Germinal center (tissue), 1 donor: ENCODE results near the gene KRTAP3-1.

Source experiments
- DNase-seq: peaks from one replicate; pipeline ENCODE4 v3.0.0; 2012; ENCODE audit warnings: mixed read lengths, low spot score

The KRTAP3-1 gene

DNA sequence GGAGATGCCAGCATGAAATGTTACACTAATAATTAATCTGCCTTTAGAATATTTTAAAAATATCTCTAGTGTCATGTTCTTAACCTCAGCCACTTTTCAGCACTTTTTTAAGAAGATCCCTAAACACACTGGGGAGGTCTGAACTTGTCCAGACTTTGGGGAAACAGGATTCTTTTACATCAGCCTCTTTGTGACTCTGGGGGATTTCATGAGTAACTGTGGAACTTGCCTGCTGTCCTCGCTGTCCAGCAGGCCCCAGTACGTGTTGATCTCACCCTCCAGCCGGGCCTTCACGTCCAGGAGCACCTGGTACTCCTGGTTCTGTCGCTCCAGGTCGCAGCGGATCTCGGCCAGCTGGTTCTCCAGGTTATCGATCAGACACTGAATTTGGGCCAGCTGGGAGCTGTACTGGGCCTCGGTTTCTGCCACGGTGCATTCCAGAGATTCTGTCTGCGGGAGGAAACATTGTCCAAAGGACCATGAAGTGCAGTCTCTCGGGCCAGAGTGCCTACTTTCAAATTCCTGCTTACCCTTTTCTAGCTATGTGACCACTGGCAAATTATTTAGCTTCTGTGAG, 30.3 kb downstream of the KRTAP3-1 start:
- no peak for DNase-seq

DNA sequence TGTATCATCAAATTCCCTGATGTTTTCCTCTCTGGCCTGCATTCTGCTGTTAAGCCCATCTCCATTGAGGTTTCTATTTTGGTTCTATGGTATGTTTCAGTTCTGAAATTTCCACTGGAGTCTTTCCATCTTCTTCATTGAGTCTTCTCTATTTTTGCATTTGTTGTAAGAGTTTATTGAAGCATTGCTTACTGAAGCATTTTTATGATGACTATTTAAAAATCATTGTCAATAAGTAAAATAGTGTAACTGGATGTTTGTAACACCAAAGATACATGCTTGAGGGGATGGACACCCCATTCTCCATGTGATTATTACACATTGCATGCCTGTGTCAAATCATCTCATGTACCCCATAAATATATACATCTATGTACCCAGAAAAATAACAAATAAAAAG, 33.4 kb downstream of the KRTAP3-1 start:
- DNase-seq = no peak

DNA sequence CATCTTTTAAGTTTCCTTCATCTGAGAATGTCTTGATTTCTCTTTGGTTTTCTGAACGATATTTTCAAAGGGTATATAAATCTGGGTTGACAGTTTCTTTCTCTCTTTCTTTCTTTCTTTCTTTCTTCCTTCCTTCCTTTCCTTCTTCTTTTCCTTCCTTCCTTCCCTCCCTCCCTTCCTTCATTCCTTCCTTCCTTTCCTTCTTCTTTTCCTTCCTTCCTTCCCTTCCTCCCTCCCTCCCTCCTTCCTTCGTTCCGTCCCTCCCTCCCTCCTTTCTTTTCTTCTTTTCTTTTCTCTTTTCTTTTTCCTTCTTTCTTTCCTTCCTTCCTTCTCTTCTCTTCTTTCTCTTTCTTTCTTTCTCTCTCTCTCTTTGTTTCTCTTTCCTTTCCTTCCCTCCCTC, 34.6 kb downstream of the KRTAP3-1 start:
- no peak for DNase-seq

DNA sequence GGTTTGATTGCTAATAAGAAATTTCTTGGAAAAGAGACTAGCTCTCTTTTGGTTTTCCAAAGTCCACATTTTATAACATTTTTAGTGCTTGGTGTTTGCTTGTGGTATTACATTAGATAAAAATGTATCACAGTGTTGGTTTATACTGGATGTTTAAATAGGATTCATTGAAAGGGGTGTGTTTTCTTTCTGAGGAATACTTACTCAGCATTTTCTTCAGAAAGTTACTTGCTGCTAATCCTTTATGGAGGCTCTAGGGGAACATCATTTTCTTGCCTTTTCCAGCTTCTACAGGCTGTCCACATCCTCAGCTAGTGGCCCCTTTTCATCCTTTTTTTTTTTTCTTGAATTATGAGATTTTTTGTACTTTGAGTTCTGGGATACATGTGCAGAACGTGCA, 41.3 kb downstream of the KRTAP3-1 start:
- no peak for DNase-seq

DNA sequence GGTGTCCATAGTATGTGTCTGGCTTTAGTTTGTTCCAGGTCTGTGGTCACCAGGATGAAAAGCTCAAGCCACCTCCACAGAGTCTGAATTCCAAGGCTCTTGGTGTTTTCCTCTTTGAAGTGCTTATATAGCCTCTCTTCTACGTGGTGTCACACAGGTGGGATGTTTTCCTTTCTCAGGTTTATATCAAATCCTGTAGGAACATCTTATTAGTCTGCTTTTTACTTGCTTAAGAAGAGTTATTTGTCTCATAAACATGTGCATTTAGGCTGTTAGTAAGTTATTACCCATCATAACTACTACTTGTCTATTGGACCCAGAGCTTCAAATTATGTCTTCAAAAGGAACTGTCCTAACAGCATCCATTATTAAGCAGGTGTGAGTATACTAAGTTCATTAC, 42.1 kb downstream of the KRTAP3-1 start, which contains the start of gene KRT39:
Gene KRT39 (minus strand): TSS at position 101 of the 400 bp plus-strand sequence. CDS start 92 bp downstream, at position 9.
- DNase-seq = no peak

DNA sequence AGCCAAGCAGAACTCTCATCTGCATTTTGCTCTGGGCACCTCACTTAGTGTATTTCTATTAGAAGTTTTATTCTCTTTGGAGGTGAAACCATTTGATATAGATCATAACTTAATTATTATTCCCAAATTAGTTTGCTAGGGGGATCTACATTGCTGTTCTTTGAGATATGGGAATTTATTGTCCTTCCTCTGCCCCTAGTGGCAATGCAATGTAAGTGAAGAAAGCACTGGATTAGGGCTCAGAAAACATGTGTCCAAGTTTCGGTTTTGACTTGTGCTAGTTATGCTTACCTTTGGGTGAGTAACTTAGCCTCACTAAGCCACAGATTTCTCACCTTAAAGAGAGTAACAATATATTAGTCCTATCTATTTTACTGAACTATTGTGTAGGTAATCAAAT, 45.1 kb downstream of the KRTAP3-1 start:
- DNase-seq = peak; percentile 40

DNA sequence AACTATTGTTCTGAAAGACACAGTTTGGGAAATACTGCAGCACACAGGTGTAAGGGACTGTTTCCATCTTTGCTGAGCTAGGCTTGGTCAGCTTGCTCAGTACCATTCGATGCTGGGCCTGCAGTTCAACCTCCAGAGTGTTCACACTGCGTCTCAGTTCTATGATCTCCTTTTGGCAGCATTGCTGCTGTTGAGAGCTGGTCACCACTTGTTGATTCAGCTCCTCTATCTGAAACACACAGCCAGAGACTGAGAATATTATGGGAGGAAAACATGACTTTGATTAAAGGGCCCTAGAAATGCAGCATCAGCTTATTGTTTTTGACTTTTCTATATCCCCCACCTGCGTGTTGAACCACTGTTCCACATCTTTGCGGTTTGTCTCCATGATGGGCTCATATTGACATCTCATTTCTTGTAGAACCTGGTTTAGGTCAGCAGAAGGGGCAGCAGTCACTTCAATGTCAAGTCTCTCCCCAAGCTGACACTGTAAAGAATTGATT, 46.8 kb downstream of the KRTAP3-1 start:
- DNase-seq = no peak

DNA sequence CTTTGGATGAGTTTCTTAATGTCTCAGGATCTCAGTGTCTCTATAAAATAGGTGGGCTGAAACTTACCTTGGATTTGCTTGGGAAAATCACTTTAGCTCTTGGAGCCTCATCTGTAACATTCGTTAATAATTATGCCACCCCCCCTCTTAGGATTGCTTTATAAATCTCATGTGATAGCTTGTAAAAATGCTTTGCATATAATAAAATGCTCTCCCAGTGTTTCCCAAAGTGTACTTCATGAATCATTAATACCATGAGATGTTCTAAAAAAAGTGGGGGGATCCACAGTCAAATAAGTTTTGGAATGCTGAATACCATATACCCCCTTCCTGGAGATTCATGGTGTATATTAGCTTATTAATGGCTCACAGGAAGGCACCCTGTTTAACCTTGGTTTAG, 47.3 kb downstream of the KRTAP3-1 start:
- DNase-seq = no peak

DNA sequence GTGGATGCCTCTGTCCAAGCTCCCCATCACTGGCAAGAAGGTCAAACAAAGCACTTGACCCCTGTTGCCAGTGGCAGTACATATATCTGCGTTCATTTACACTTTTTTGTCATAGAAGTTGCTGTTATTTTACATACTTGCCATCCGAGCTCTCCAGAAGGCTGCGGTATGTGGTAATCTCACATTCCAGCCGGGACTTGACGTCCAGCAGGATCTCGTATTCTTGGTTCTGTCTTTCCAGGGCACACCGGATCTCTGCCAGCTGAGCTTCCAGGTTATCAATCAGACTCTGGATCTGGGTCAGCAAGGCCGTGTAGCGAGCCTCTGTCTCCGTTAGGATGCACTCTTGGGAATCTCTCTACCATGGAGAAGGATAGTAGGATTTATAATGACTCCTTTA, 48.8 kb downstream of the KRTAP3-1 start:
- DNase-seq = no peak
